ENCODE data around the gene THAP3.

DNA sequence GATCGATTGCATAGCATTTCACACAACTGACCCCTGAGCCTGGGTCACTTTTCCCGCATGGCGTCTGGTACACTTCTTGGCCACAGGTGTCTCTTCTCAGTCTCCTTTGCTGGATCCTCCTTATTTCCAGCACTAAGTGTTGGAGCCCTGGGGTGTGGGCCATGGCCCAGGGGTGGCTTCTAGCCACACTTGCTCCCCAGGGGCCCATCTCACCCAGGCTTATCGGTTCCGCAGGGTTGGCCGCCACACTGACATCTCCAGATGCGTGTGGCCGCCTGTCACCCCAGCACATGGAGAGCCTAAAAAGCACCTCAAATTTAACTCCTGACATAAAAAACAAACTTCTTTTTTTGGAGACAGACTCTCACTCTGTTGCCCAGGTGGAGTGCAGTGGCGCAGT is 2.4 kb downstream of the THAP3 start:
- TF ChIP-seq POLR2A (IDR thresholded peaks at IDR 0.05) (no peak), POLR2AphosphoS5 (IDR thresholded peaks at IDR 0.05) (no peak), EP300 (IDR thresholded peaks at IDR 0.05) (no peak)
- TF ChIP-seq, protein P1, sequence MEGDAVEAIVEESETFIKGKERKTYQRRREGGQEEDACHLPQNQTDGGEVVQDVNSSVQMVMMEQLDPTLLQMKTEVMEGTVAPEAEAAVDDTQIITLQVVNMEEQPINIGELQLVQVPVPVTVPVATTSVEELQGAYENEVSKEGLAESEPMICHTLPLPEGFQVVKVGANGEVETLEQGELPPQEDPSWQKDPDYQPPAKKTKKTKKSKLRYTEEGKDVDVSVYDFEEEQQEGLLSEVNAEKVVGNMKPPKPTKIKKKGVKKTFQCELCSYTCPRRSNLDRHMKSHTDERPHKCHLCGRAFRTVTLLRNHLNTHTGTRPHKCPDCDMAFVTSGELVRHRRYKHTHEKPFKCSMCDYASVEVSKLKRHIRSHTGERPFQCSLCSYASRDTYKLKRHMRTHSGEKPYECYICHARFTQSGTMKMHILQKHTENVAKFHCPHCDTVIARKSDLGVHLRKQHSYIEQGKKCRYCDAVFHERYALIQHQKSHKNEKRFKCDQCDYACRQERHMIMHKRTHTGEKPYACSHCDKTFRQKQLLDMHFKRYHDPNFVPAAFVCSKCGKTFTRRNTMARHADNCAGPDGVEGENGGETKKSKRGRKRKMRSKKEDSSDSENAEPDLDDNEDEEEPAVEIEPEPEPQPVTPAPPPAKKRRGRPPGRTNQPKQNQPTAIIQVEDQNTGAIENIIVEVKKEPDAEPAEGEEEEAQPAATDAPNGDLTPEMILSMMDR (IDR thresholded peaks at IDR 0.05) = no peak

Measured in gastroesophageal sphincter (tissue), 3 donors.